GM18907 (cell line): ENCODE results near the gene OBI1.
"Not testable (repeated sequence)": the region's sequence is repeated elsewhere in the genome, so short reads cannot be mapped to it uniquely, and the experiment has no call there.

ENCODE experiments used
- ATAC-seq: cut with Tn5 transposase; IDR thresholded peaks from one replicate; pipeline ENCODE4 v1.9.1; 2021; ENCODE audit warnings: mild to moderate bottlenecking, moderate library complexity; ENCODE audit not compliant: unreplicated experiment

Gene OBI1

DNA sequence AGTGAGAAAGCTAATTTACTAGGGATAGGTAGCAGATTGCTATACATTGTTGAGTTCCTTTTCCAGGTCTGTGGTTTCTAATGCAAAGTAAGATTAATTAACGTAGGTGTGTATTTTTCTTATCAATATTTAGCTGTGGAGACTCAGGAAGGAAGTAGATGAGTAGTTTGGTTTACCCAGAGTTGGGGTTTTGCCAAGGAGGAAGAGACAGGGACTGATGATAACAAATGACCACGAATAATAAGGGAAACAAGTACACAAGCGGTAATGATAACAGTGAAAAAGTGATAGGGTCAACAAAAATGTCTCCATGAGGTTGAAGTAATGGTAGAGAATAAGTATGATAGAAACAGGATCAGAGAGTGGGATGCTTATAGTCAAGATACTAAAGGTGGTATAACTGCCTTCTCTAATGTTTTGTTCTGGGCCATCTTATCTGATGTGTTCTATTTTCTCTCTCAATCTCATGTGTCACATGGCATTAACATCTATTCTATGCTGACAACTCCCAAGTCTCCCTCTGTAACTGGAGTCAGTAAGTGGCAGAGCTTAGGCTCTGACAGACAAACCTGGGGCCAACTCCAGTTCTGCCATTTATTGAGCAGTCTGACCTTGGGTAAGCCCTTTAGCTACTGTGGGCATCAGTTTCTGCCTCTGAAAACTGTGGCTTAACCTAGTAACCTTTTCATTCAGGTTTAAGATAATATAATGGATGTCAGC lies 8.8 kb downstream of the OBI1 start:
- ATAC-seq = no peak

- not testable (repeated sequence) for ATAC-seq
Observed at GRCh38 chr13:78647109-78647678, 11.8 kb downstream of the OBI1 start.

GRCh38 chr13:78638216-78638615 lies 20.7 kb downstream of the OBI1 start:
- ATAC-seq = peak; percentile 64

- ATAC-seq = no peak
Observed at GRCh38 chr13:78636495-78636894, 22.5 kb downstream of the OBI1 start.

- ATAC-seq = no peak
Observed at GRCh38 chr13:78632996-78633395, 26.0 kb downstream of the OBI1 start.

DNA sequence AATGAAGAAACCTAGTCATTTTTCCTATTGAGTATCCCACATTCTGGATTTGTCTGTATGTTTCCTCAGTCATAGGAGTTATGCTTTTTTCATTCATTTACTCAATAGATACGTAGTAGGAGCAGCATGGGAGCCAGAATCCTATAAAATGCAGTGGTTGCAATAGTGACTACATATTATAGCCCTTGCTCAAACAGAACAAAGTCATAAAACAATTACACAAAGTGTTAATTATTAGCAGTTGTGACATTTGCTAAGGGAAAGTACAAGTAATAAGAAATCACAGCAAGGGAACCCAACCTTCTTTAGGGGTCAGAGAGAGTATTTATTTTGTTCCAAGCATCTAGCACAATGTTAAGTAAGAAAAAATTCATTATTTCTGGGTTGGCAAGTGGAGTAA lies 27.9 kb downstream of the OBI1 start:
- no peak for ATAC-seq

DNA sequence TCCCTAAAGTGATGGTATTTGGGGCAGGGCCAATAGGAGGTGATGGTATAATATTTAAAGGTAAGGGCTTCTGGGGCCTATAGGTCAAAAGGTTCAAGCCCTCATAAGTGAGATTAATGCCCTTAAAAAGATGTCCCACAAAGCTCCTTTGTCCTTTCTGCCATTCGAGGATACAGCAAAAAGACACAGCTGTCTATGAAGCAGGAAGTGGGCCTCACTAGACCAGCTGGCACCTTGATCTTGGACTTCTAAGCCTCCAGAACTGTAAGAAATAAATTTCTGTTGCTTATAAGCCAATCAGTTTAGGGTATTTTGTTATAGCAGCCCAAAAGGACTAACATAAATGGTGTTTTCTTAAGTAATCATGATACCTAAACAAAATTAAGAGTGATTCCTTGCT lies 28.4 kb downstream of the OBI1 start:
- ATAC-seq = no peak

DNA sequence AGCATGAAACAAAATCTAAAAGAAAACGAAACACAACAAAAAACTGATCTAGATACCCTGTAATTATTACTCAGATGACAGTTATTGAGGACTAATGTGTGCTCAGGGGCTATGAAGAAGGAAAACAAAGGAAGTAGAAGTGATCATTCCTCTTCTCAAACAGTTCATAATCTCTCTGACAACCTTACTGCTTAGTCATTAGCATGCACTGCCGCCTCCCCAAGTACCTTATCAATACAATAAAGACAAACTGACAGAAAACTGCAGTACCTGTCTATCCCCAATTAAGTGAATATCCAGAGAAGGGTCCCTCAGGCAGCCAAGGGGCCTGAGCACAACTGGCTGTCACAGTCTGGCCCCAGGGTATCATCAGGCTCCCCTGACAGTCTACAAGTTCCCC lies 33.6 kb downstream of the OBI1 start:
- ATAC-seq = no peak

GRCh38 chr13:78623132-78623531 lies 35.8 kb downstream of the OBI1 start:
- no peak for ATAC-seq

GRCh38 chr13:78620936-78621470 lies 38.0 kb downstream of the OBI1 start:
- ATAC-seq = peak; percentile 49

DNA sequence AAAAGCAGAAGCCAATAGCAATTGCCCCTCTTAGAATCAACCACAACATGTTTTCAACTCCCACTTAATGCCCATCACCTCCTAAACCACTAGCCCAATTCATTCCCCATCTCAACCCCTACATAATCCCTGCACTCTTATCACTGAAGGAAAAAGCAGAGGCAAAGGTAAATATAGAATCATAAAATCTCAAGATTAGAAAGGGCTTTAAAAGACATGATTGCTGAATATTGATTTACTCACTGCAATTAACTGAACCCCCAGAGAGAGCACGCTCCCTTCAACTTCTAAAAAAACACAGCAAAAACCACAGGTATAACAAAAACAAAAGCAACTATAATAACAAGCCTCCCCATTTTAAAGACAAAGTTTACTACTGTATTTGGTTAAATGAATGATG lies 40.5 kb downstream of the OBI1 start:
- no peak for ATAC-seq

DNA sequence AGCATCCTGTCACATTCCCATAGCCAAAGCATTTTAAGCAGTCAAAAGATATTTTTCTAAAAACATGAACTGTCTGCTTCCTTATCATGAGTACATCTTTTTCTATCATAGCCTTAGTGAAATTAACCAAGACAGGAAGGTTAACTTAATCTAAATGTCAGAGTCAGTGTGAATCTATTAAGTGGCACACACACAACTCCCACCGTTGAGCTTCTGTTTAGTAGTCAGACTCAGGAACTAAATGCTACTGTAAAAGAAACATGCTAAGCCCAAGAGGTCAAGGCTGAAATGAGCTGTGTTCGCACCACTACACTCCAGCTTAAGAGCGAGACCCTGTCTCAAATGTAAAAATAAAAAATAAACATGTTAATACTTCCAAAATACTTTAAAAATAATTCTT lies 47.9 kb downstream of the OBI1 start:
- no peak for ATAC-seq

- ATAC-seq = no peak
Observed at GRCh38 chr13:78610381-78610883, 48.5 kb downstream of the OBI1 start.

DNA sequence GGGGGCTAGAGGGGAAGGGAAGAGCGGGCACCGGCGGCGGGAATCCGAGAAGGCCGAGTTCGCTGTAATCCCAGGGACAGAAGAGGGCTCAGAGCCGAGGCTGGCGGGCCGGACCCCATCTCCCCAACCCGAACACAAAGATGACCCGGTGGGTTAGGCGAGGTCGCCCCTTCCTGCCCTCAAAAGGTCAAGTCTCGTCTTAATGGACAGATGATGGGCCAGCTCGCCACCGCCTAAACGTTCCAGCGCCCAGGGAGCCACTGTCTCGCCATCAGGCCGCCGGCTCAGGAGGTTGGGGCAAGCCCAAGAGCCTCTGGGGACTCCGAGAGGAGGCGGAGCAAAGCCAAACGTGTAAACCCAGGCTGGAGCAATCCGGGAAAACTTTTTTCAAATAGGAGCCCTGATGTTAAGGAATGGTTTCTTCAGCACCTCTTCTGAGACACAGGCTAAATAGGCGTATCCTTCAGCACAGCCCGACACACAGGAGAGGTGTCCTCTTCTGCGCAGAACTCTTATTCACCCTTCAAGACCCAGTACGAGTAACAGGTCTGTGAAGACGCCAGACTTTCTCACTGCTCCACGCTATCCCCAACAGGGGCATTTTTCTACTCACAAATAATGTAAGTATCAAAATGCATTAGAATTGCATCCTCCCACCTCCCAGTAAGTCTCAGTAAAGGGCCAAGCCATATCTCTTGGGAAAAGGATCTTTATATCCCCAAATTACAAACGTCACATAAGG lies 49.3 kb downstream of the OBI1 start:
- ATAC-seq = no peak

- ATAC-seq = no peak
Observed at GRCh38 chr13:78608688-78609463, 50.1 kb downstream of the OBI1 start.

DNA sequence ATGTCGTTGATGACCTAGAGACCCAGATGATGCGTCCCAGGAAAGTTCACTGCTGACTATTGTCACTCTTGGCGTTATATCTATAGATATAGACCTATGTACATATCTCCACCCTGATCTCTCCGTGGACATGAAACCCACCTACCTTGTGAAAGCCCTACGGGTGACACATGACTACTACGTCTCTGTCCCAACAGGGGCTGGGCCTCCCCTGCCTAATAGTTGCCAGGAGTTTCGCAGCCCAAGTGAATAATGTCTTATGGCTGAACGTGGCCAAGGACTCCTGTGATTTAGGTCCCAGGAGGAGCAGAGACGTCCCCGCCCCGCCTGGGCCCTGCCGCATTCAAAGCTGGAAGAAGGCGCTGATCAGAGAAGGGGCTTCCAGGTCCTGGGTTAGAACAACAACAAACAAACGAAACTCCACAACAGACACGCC lies 50.7 kb downstream of the OBI1 start:
- ATAC-seq = no peak

GRCh38 chr13:78607409-78608251 lies 51.3 kb downstream of the OBI1 start:
- ATAC-seq = no peak

GRCh38 chr13:78606471-78607408 lies 52.2 kb downstream of the OBI1 start:
- no peak for ATAC-seq
